Karpas-422 (cell line): ENCODE results near the gene IL10. TPM values are rescaled to one million over a fixed set of nuclear protein-coding genes. Genes with fewer than 3 reads are reported as not detected.

Experiments
- DNase-seq: peaks from one replicate; pipeline ENCODE4 v3.0.0-alpha.2; 2015
- H2AFZ ChIP-seq: fragments of 200-600 bp; sonication (generic); 2 replicates; pipeline ENCODE4 v1.6.1; 2014; ENCODE audit warnings: antibody characterized with exemption, low read length, mixed read lengths
- H3K27ac ChIP-seq: fragments of 200-600 bp; sonication (generic); 2 replicates; pipeline ENCODE4 v1.5.1; 2014; ENCODE audit warnings: mild to moderate bottlenecking, low read length, moderate library complexity
- H3K27me3 ChIP-seq: fragments of 200-600 bp; sonication (generic); 2 replicates; pipeline ENCODE4 v1.6.1; 2014; ENCODE audit warnings: low read length, mixed read lengths
- H3K36me3 ChIP-seq: fragments of 200-600 bp; sonication (generic); 2 replicates; pipeline ENCODE4 v1.6.1; 2014; ENCODE audit warnings: low read length, mixed read lengths; ENCODE audit not compliant: insufficient read depth
- H3K4me1 ChIP-seq: fragments of 200-600 bp; sonication (generic); 2 replicates; pipeline ENCODE4 v1.6.1; 2014; ENCODE audit warnings: mild to moderate bottlenecking, low read length, mixed read lengths
- H3K4me2 ChIP-seq: fragments of 200-600 bp; sonication (generic); 2 replicates; pipeline ENCODE4 v1.6.1; 2014; ENCODE audit warnings: low read length, low read depth, mild to moderate bottlenecking; ENCODE audit not compliant: poor library complexity, severe bottlenecking
- H3K4me3 ChIP-seq: fragments of 200-600 bp; sonication (generic); 2 replicates; pipeline ENCODE4 v1.5.1; 2014; ENCODE audit warnings: mild to moderate bottlenecking, antibody characterized with exemption, low read length, mixed read lengths
- H3K79me2 ChIP-seq: fragments of 200-600 bp; sonication (generic); 2 replicates; pipeline ENCODE4 v1.6.1; 2014; ENCODE audit warnings: mild to moderate bottlenecking, low read length, mixed read lengths
- H3K9ac ChIP-seq: fragments of 200-600 bp; sonication (generic); 2 replicates; pipeline ENCODE4 v1.6.0; 2014; ENCODE audit warnings: low read length
- H3K9me2 ChIP-seq: fragments of 200-600 bp; sonication (generic), shearing (Covaris generic); replicated peaks from 2 replicates; pipeline ENCODE4 v1.6.0; 2014; ENCODE audit warnings: mild to moderate bottlenecking, low read length, moderate library complexity; ENCODE audit not compliant: insufficient read depth
- H3K9me3 ChIP-seq: fragments of 300-700, 200-600 bp; sonication (generic); 2 replicates; pipeline ENCODE4 v1.6.1; 2014; ENCODE audit warnings: low read length, mixed read lengths
- H4K20me1 ChIP-seq: fragments of 200-600 bp; sonication (generic); 2 replicates; pipeline ENCODE4 v1.6.1; 2014; ENCODE audit warnings: mild to moderate bottlenecking, antibody characterized with exemption, low read length, low read depth; ENCODE audit not compliant: insufficient read depth
- total RNA-seq: library from RNA; depleted of rRNA; stranded (reverse); fragments of >200 nt; shearing (Covaris generic); gene quantifications from 2 replicates; pipeline ENCODE4 v1.2.3, GENCODE V29; 2014; ENCODE audit warnings: low replicate concordance

Gene IL10
- total RNA-seq, 1 experiment from 2014 or later, result not detected

DNA sequence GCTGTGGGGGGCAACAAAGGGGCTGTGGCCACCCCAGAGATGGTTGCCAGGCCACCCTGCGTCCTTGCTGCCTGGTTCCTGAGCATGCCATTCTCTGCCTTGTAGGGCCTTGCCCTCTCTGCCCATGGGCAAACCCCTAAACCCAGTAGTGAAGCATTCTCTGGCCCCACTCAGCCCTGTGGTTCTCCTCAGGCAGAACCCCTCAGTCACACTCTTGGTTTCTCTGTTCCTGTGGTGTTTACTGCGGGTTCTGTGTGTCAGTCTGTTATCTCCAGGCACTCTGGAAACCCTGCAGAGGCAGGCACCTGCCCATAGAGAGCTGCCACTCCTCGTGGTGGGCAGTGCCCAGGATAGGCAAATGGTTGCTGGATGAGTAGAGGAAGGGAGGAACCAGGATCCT lies 42.8 kb downstream of the IL10 start:
- Histone ChIP-seq H3K36me3 (no peaks in the 10 kb centered on the region), H3K27ac (no peak overlapping the region), H3K79me2 (no peaks in the 10 kb centered on the region), H4K20me1 (peaks cover 38% of the 10 kb centered on the region), H2AFZ (no peak overlapping the region), H3K9me3 (no peaks in the 10 kb centered on the region), H3K4me2 (no peak overlapping the region), H3K9me2 (no peaks in the 10 kb centered on the region), H3K4me3 (no peak overlapping the region), H3K9ac (no peak overlapping the region), H3K27me3 (no peaks in the 10 kb centered on the region), H3K4me1 (peaks cover 3% of the 10 kb centered on the region; the same call in 1 of the 2 replicates)
- DNase-seq, result no peak

DNA sequence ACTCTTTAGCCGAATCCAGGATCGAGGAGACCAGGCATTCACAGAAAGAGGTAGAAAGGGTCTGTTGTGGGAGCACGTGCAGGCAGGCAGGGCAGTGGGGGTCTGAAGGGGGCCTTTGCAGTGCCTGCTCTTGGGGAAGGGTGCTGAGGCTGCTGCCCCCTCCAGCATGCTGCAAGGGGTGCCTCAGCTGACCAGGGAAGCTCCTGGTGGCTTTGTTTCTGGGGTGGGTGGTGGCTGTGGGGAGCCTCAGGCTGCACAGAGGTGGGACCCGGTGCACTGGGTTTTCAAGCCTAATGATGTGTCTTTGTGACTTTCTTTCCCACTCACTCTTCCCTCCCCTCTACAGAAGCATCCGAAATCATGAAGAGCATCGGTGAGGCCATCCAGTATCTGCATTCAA lies 43.2 kb downstream of the IL10 start:
- H3K9ac ChIP-seq, result no peak overlapping the region
- DNase-seq, result no peak
- H3K36me3 ChIP-seq, result no peaks in the 10 kb centered on the region
- H3K9me2 ChIP-seq, result no peaks in the 10 kb centered on the region
- H3K79me2 ChIP-seq, result no peaks in the 10 kb centered on the region
- peaks cover 3% of the 10 kb centered on the region; the same call in 1 of the 2 replicates for H3K4me1 ChIP-seq
- no peak overlapping the region for H3K27ac ChIP-seq
- peaks cover 38% of the 10 kb centered on the region for H4K20me1 ChIP-seq
- no peak overlapping the region for H2AFZ ChIP-seq
- no peaks in the 10 kb centered on the region for H3K9me3 ChIP-seq
- H3K27me3 ChIP-seq, result no peaks in the 10 kb centered on the region
- H3K4me3 ChIP-seq, result no peak overlapping the region
- no peak overlapping the region for H3K4me2 ChIP-seq

- Histone ChIP-seq H2AFZ (no peak overlapping the region), H3K9ac (no peak overlapping the region), H4K20me1 (peaks cover 39% of the 10 kb centered on the region), H3K4me3 (no peak overlapping the region), H3K4me2 (no peak overlapping the region), H3K36me3 (no peaks in the 10 kb centered on the region), H3K27me3 (no peaks in the 10 kb centered on the region), H3K9me3 (no peaks in the 10 kb centered on the region), H3K79me2 (no peaks in the 10 kb centered on the region), H3K27ac (no peak overlapping the region), H3K9me2 (no peaks in the 10 kb centered on the region), H3K4me1 (peaks cover 3% of the 10 kb centered on the region; the same call in 1 of the 2 replicates)
- no peak for DNase-seq
Observed at GRCh38 chr1:206728697-206728987, 43.7 kb downstream of the IL10 start.

DNA sequence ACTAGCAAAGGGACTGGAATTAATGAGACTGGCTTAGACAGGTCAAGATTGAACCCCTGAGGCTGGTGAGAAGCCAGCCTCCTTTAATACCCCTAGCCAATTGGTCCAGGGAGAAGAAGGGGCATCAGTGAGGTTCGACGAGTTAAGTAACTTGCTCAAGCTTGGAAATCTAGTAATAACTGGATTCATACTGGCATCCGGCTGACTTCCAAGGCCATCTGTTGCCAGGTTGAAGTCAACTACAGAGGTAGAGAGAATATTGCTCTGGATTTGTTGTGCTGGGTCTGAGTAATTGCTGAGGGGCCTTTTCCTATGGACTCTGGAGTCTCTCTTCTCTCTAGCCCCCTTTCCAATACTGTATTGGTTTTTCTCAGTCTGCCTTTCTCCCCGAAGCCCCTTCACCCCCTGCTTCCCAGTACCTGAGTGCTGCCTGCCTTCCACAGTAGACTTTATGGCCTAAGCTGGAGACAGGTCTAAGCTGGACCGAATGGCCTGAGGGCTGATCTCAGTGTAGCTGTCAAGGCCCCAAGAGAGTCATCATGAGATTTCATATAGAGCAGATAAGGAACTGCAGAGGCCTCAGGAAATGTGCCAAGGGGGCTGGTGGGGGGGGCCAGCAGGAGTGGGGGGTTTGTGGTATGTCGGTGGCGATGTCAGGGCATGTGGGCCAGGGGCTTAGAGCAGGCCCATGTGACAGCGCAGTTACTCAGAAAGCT lies 44.2 kb downstream of the IL10 start:
- Histone ChIP-seq H3K4me2 (no peak overlapping the region), H3K9me2 (no peaks in the 10 kb centered on the region), H2AFZ (no peak overlapping the region), H3K9me3 (no peaks in the 10 kb centered on the region), H3K36me3 (no peaks in the 10 kb centered on the region), H4K20me1 (peaks cover 44% of the 10 kb centered on the region), H3K9ac (no peak overlapping the region), H3K27me3 (no peaks in the 10 kb centered on the region), H3K4me1 (peaks cover 3% of the 10 kb centered on the region; the same call in 1 of the 2 replicates), H3K27ac (no peak overlapping the region), H3K79me2 (no peaks in the 10 kb centered on the region), H3K4me3 (no peak overlapping the region)
- DNase-seq, result no peak

- Histone ChIP-seq H4K20me1 (peaks cover 64% of the 10 kb centered on the region), H3K4me2 (no peak overlapping the region), H3K27me3 (no peaks in the 10 kb centered on the region), H3K9me2 (no peaks in the 10 kb centered on the region), H3K36me3 (no peaks in the 10 kb centered on the region), H3K79me2 (no peaks in the 10 kb centered on the region), H3K27ac (no peak overlapping the region), H3K4me1 (peaks cover 3% of the 10 kb centered on the region; the same call in 1 of the 2 replicates), H3K4me3 (no peak overlapping the region), H3K9me3 (no peaks in the 10 kb centered on the region), H2AFZ (no peak overlapping the region), H3K9ac (no peak overlapping the region)
- peak; percentile 81 for DNase-seq
Observed at GRCh38 chr1:206725109-206725963, 47.0 kb downstream of the IL10 start.

- Histone ChIP-seq H3K36me3 (no peaks in the 10 kb centered on the region), H3K9me2 (no peaks in the 10 kb centered on the region), H3K4me1 (peaks cover 3% of the 10 kb centered on the region; the same call in 1 of the 2 replicates), H2AFZ (no peak overlapping the region), H3K9me3 (no peaks in the 10 kb centered on the region), H3K27me3 (no peaks in the 10 kb centered on the region), H4K20me1 (peaks cover 78% of the 10 kb centered on the region), H3K4me3 (no peak overlapping the region), H3K4me2 (no peak overlapping the region), H3K27ac (no peak overlapping the region), H3K9ac (no peak overlapping the region), H3K79me2 (no peaks in the 10 kb centered on the region)
- DNase-seq, result no peak
Observed at GRCh38 chr1:206723805-206724472, 48.4 kb downstream of the IL10 start.

GRCh38 chr1:206723462-206723804 lies 48.9 kb downstream of the IL10 start:
- no peak overlapping the region for H3K4me3 ChIP-seq
- no peak overlapping the region for H3K4me2 ChIP-seq
- no peaks in the 10 kb centered on the region for H3K36me3 ChIP-seq
- DNase-seq, result no peak
- H3K9ac ChIP-seq, result no peak overlapping the region
- H2AFZ ChIP-seq, result no peak overlapping the region
- H3K4me1 ChIP-seq, result peaks cover 3% of the 10 kb centered on the region; the same call in 1 of the 2 replicates
- H3K9me2 ChIP-seq, result no peaks in the 10 kb centered on the region
- H3K27ac ChIP-seq, result no peak overlapping the region
- no peaks in the 10 kb centered on the region for H3K79me2 ChIP-seq
- H3K27me3 ChIP-seq, result no peaks in the 10 kb centered on the region
- H3K9me3 ChIP-seq, result no peaks in the 10 kb centered on the region
- peaks cover 78% of the 10 kb centered on the region for H4K20me1 ChIP-seq
